ENCODE data around the gene MUC5B.
"Not testable (repeated sequence)": the region's sequence is repeated elsewhere in the genome, so short reads cannot be mapped to it uniquely, and the experiment has no call there.

DNA sequence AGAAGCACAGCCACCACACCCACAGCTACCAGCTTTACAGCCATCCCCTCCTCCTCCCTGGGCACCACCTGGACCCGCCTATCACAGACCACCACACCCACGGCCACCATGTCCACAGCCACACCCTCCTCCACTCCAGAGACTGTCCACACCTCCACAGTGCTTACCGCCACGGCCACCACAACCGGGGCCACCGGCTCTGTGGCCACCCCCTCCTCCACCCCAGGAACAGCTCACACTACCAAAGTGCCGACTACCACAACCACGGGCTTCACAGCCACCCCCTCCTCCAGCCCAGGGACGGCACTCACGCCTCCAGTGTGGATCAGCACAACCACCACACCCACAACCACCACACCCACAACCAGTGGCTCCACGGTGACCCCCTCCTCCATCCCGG is 27.5 kb downstream of the MUC5B start:
- TF ChIP-seq, protein P1, sequence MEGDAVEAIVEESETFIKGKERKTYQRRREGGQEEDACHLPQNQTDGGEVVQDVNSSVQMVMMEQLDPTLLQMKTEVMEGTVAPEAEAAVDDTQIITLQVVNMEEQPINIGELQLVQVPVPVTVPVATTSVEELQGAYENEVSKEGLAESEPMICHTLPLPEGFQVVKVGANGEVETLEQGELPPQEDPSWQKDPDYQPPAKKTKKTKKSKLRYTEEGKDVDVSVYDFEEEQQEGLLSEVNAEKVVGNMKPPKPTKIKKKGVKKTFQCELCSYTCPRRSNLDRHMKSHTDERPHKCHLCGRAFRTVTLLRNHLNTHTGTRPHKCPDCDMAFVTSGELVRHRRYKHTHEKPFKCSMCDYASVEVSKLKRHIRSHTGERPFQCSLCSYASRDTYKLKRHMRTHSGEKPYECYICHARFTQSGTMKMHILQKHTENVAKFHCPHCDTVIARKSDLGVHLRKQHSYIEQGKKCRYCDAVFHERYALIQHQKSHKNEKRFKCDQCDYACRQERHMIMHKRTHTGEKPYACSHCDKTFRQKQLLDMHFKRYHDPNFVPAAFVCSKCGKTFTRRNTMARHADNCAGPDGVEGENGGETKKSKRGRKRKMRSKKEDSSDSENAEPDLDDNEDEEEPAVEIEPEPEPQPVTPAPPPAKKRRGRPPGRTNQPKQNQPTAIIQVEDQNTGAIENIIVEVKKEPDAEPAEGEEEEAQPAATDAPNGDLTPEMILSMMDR (IDR thresholded peaks at IDR 0.05; ENCODE audit: extremely low read depth in 1 of 2, insufficient read depth in 1 of 2, low read depth in 1 of 2, low read length in 2 of 2): not testable (repeated sequence)
- not testable (repeated sequence) for TF ChIP-seq EZH2 (IDR thresholded peaks at IDR 0.05; ENCODE audit: borderline replicate concordance, low read depth, low read length, severe bottlenecking); POLR2A (IDR thresholded peaks at IDR 0.05; ENCODE audit: low read depth, low read length)
- TF ChIP-seq, protein P2, sequence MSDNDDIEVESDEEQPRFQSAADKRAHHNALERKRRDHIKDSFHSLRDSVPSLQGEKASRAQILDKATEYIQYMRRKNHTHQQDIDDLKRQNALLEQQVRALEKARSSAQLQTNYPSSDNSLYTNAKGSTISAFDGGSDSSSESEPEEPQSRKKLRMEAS (IDR thresholded peaks at IDR 0.05; ENCODE audit: insufficient read depth, insufficient read length): not testable (repeated sequence)

Data from endothelial cell of umbilical vein (primary cell).